ENCODE data around the gene IGFBP3.

IGFBP3 gene

GRCh38 chr7:45938626-45939302, 17.7 kb upstream of the IGFBP3 start:
- no peak overlapping the region for H3K4me3 Mint-ChIP-seq
- no peak for ATAC-seq (ENCODE audit: low read depth)
- no peaks in the 10 kb centered on the region for H3K36me3 Mint-ChIP-seq
- peaks cover 5% of the 10 kb centered on the region for H3K9me3 Mint-ChIP-seq
- H3K27ac Mint-ChIP-seq, result no peak overlapping the region
- no peak for DNase-seq (ENCODE audit: low spot score in 2 of 2)
- peaks cover 10% of the 10 kb centered on the region for H3K27me3 Mint-ChIP-seq
- H3K4me1 Mint-ChIP-seq, result peaks cover 3% of the 10 kb centered on the region

GRCh38 chr7:45937862-45938261, 16.8 kb upstream of the IGFBP3 start:
- H3K4me1 Mint-ChIP-seq, result peaks cover 3% of the 10 kb centered on the region
- H3K27ac Mint-ChIP-seq, result no peak overlapping the region
- H3K9me3 Mint-ChIP-seq, result peaks cover 5% of the 10 kb centered on the region
- peaks cover 12% of the 10 kb centered on the region for H3K27me3 Mint-ChIP-seq
- no peaks in the 10 kb centered on the region for H3K36me3 Mint-ChIP-seq
- DNase-seq (ENCODE audit: low spot score in 2 of 2) (no peak), ATAC-seq (ENCODE audit: low read depth) (no peak)
- H3K4me3 Mint-ChIP-seq, result no peak overlapping the region

- H3K9me3 Mint-ChIP-seq, result peaks cover 5% of the 10 kb centered on the region
- H3K4me1 Mint-ChIP-seq, result peaks cover 3% of the 10 kb centered on the region
- no peak for ATAC-seq (ENCODE audit: low read depth)
- H3K27ac Mint-ChIP-seq, result no peak overlapping the region
- no peak overlapping the region for H3K4me3 Mint-ChIP-seq
- peaks cover 12% of the 10 kb centered on the region for H3K27me3 Mint-ChIP-seq
- DNase-seq (ENCODE audit: low spot score in 2 of 2), result no peak
- H3K36me3 Mint-ChIP-seq, result no peaks in the 10 kb centered on the region
Measured at GRCh38 chr7:45937301-45937700, 16.2 kb upstream of the IGFBP3 start.

GRCh38 chr7:45930967-45931366, 9.9 kb upstream of the IGFBP3 start:
- no peaks in the 10 kb centered on the region for H3K4me1 Mint-ChIP-seq
- H3K9me3 Mint-ChIP-seq, result peaks cover 5% of the 10 kb centered on the region
- H3K27ac Mint-ChIP-seq, result no peak overlapping the region
- H3K4me3 Mint-ChIP-seq, result no peak overlapping the region
- H3K36me3 Mint-ChIP-seq, result no peaks in the 10 kb centered on the region
- DNase-seq (ENCODE audit: low spot score in 2 of 2) (no peak), ATAC-seq (ENCODE audit: low read depth) (no peak)
- H3K27me3 Mint-ChIP-seq, result peaks cover 7% of the 10 kb centered on the region

- Mint-ChIP-seq H3K27ac (no peak overlapping the region), H3K9me3 (peaks cover 5% of the 10 kb centered on the region), H3K4me1 (peaks cover 7% of the 10 kb centered on the region), H3K27me3 (peaks cover 13% of the 10 kb centered on the region), H3K36me3 (no peaks in the 10 kb centered on the region), H3K4me3 (no peak overlapping the region)
- DNase-seq (ENCODE audit: low spot score in 2 of 2) (no peak), ATAC-seq (ENCODE audit: low read depth) (no peak)
Measured at GRCh38 chr7:45927721-45928120, 6.6 kb upstream of the IGFBP3 start.

GRCh38 chr7:45924283-45924682, 3.2 kb upstream of the IGFBP3 start:
- DNase-seq (ENCODE audit: low spot score in 2 of 2), result no peak
- ATAC-seq (ENCODE audit: low read depth), result no peak
- Mint-ChIP-seq H3K27ac (no peak overlapping the region), H3K27me3 (peaks cover 18% of the 10 kb centered on the region), H3K4me1 (peaks cover 13% of the 10 kb centered on the region), H3K36me3 (no peaks in the 10 kb centered on the region), H3K4me3 (no peak overlapping the region), H3K9me3 (peaks cover 4% of the 10 kb centered on the region)

- no peak for ATAC-seq (ENCODE audit: low read depth)
- Mint-ChIP-seq H3K9me3 (peaks cover 3% of the 10 kb centered on the region), H3K27ac (no peak overlapping the region), H3K27me3 (peaks cover 17% of the 10 kb centered on the region), H3K36me3 (no peaks in the 10 kb centered on the region), H3K4me1 (peaks cover 13% of the 10 kb centered on the region), H3K4me3 (no peak overlapping the region)
- no peak for DNase-seq (ENCODE audit: low spot score in 2 of 2)
Measured at GRCh38 chr7:45923818-45924217, 2.7 kb upstream of the IGFBP3 start.

GRCh38 chr7:45923290-45923689, 2.2 kb upstream of the IGFBP3 start:
- no peak for ATAC-seq (ENCODE audit: low read depth)
- Mint-ChIP-seq H3K9me3 (no peaks in the 10 kb centered on the region), H3K4me3 (no peak overlapping the region), H3K27ac (no peak overlapping the region), H3K36me3 (no peaks in the 10 kb centered on the region), H3K27me3 (peaks cover 14% of the 10 kb centered on the region), H3K4me1 (peaks cover 13% of the 10 kb centered on the region)
- DNase-seq (ENCODE audit: low spot score in 2 of 2), result peak in 1 of 2 donors; percentile 7

GRCh38 chr7:45922810-45923209, 1.7 kb upstream of the IGFBP3 start:
- DNase-seq (ENCODE audit: low spot score in 2 of 2) (no peak), ATAC-seq (ENCODE audit: low read depth) (no peak)
- Mint-ChIP-seq H3K36me3 (no peaks in the 10 kb centered on the region), H3K9me3 (no peaks in the 10 kb centered on the region), H3K4me1 (peaks cover 13% of the 10 kb centered on the region), H3K27ac (no peak overlapping the region), H3K27me3 (peaks cover 14% of the 10 kb centered on the region), H3K4me3 (no peak overlapping the region)

- ATAC-seq (ENCODE audit: low read depth), result no peak
- H3K27ac Mint-ChIP-seq, result no peak overlapping the region
- no peaks in the 10 kb centered on the region for H3K36me3 Mint-ChIP-seq
- H3K4me1 Mint-ChIP-seq, result peaks cover 13% of the 10 kb centered on the region
- peaks cover 14% of the 10 kb centered on the region for H3K27me3 Mint-ChIP-seq
- no peaks in the 10 kb centered on the region for H3K9me3 Mint-ChIP-seq
- no peak overlapping the region for H3K4me3 Mint-ChIP-seq
- no peak for DNase-seq (ENCODE audit: low spot score in 2 of 2)
Measured at GRCh38 chr7:45921699-45922519, 837 bp upstream of the IGFBP3 start.

GRCh38 chr7:45921381-45921698, 268 bp upstream of the IGFBP3 start:
- peaks cover 13% of the 10 kb centered on the region for H3K4me1 Mint-ChIP-seq
- H3K27me3 Mint-ChIP-seq, result peaks cover 14% of the 10 kb centered on the region
- ATAC-seq (ENCODE audit: low read depth) (no peak), DNase-seq (ENCODE audit: low spot score in 2 of 2) (no peak)
- H3K27ac Mint-ChIP-seq, result no peak overlapping the region
- no peak overlapping the region for H3K4me3 Mint-ChIP-seq
- no peaks in the 10 kb centered on the region for H3K9me3 Mint-ChIP-seq
- H3K36me3 Mint-ChIP-seq, result no peaks in the 10 kb centered on the region

GRCh38 chr7:45919993-45920459, 1.0 kb downstream of the IGFBP3 start:
- peaks cover 19% of the 10 kb centered on the region for H3K27me3 Mint-ChIP-seq
- H3K4me3 Mint-ChIP-seq, result peak overlapping the region; percentile 34
- peaks cover 13% of the 10 kb centered on the region for H3K4me1 Mint-ChIP-seq
- no peaks in the 10 kb centered on the region for H3K36me3 Mint-ChIP-seq
- no peak overlapping the region for H3K27ac Mint-ChIP-seq
- no peaks in the 10 kb centered on the region for H3K9me3 Mint-ChIP-seq
- no peak for DNase-seq (ENCODE audit: low spot score in 2 of 2)
- no peak for ATAC-seq (ENCODE audit: low read depth)

- peaks cover 16% of the 10 kb centered on the region for H3K27me3 Mint-ChIP-seq
- peaks cover 13% of the 10 kb centered on the region for H3K4me1 Mint-ChIP-seq
- no peak for DNase-seq (ENCODE audit: low spot score in 2 of 2)
- no peaks in the 10 kb centered on the region for H3K36me3 Mint-ChIP-seq
- no peaks in the 10 kb centered on the region for H3K9me3 Mint-ChIP-seq
- H3K4me3 Mint-ChIP-seq, result no peak overlapping the region
- no peak for ATAC-seq (ENCODE audit: low read depth)
- H3K27ac Mint-ChIP-seq, result no peak overlapping the region
Measured at GRCh38 chr7:45919231-45919784, 1.8 kb downstream of the IGFBP3 start.

GRCh38 chr7:45918556-45918955, 2.5 kb downstream of the IGFBP3 start:
- no peak overlapping the region for H3K4me3 Mint-ChIP-seq
- ATAC-seq (ENCODE audit: low read depth), result no peak
- H3K27me3 Mint-ChIP-seq, result peaks cover 14% of the 10 kb centered on the region
- no peak overlapping the region for H3K27ac Mint-ChIP-seq
- H3K9me3 Mint-ChIP-seq, result no peaks in the 10 kb centered on the region
- no peak for DNase-seq (ENCODE audit: low spot score in 2 of 2)
- peaks cover 13% of the 10 kb centered on the region for H3K4me1 Mint-ChIP-seq
- no peaks in the 10 kb centered on the region for H3K36me3 Mint-ChIP-seq
